ENCODE measurements around the gene DISP2.
A peak's percentile ranks its signal among the peaks of the same experiment; 100 is the strongest.

DISP2 gene

GRCh38 chr15:40329804-40330203, 28.2 kb upstream of the DISP2 start:
- no peak for DNase-seq

GRCh38 chr15:40330368-40330836, 27.6 kb upstream of the DISP2 start:
- DNase-seq = no peak

GRCh38 chr15:40331026-40331425, 27.0 kb upstream of the DISP2 start:
- DNase-seq = no peak

- no peak for DNase-seq
Measured at GRCh38 chr15:40331637-40332036, 26.4 kb upstream of the DISP2 start.

GRCh38 chr15:40332113-40332781, 25.8 kb upstream of the DISP2 start:
- DNase-seq = no peak

- DNase-seq = no peak
Measured at GRCh38 chr15:40333922-40334492, 24.0 kb upstream of the DISP2 start.

- DNase-seq = no peak
Measured at GRCh38 chr15:40334541-40334940, 23.5 kb upstream of the DISP2 start.

GRCh38 chr15:40334941-40335795, 22.9 kb upstream of the DISP2 start:
- no peak for DNase-seq

- DNase-seq = no peak
Measured at GRCh38 chr15:40335938-40336743, 21.9 kb upstream of the DISP2 start.

GRCh38 chr15:40336744-40337122, 21.3 kb upstream of the DISP2 start:
- DNase-seq = no peak

- no peak for DNase-seq
Measured at GRCh38 chr15:40337597-40337996, 20.4 kb upstream of the DISP2 start.

GRCh38 chr15:40338041-40338657, 19.9 kb upstream of the DISP2 start:
- DNase-seq = peak; percentile 31

GRCh38 chr15:40338921-40339620, 18.9 kb upstream of the DISP2 start:
- DNase-seq = peak; percentile 77

GRCh38 chr15:40339621-40339945, 18.4 kb upstream of the DISP2 start:
- no peak for DNase-seq

- peak; percentile 38 for DNase-seq
Measured at GRCh38 chr15:40340038-40340739, 17.8 kb upstream of the DISP2 start.

- DNase-seq = peak; percentile 72
Measured at GRCh38 chr15:40340740-40341400, 17.1 kb upstream of the DISP2 start, which contains the start of gene CCDC9B. TSS of gene CCDC9B (minus strand) at chr15:40340939. CDS start at chr15:40340819, 120 bp downstream.

- DNase-seq = no peak
Measured at GRCh38 chr15:40342416-40343320, 15.4 kb upstream of the DISP2 start.

- peak; percentile 70 for DNase-seq
Measured at GRCh38 chr15:40343512-40343911, 14.5 kb upstream of the DISP2 start.

GRCh38 chr15:40344217-40344616, 13.8 kb upstream of the DISP2 start:
- no peak for DNase-seq
